ENCODE data around the gene MRPL32. TPM values are rescaled to one million over a fixed set of nuclear protein-coding genes. Genes with fewer than 3 reads are reported as not detected.

The MRPL32 gene
- total RNA-seq, 1 experiment from 2014 or later, result 81.4 TPM

- DNase-seq (ENCODE audit: low read depth), result no peak
Observed at GRCh38 chr7:42964849-42965805, 33.0 kb downstream of the MRPL32 start.

DNA sequence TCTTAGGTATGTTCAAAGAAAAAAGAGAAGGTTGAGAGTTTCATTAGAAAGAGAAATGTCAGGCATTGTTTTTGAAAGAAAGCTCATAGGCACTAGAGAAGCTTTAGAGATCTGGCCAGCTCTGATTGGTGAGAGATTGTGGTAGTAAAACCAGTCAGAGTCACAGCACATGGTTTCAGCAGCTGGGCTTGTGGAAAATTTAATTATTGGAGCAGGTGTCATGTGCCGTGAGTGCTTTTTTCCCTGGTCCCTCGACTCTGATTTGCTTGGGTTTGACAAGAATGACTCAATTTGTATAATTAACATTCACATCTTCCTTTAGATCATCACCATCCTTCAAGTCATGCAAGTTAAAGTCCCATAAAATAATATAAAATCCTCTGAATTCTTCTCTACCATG lies 35.2 kb downstream of the MRPL32 start:
- no peak for DNase-seq (ENCODE audit: low read depth)

GRCh38 chr7:42972699-42973500 lies 40.7 kb downstream of the MRPL32 start:
- DNase-seq (ENCODE audit: low read depth), result peak; percentile 97

DNA sequence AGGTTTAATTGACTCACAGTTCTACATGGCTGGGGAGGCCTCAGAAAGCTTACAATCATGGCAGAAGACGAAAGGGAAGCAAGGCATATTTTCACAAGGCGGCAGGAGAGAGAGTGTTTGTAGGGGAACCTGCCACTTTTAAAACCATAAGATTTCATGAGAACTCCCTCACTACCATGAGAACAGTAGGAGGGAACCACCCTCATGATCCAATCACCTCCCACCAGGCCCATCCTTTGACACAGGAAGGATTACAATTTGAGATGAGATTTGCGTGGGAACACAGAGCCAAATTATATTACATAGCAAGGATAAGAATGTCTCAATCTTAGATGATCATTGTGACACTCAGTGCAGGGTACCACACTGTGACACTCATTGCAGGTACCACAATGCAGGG lies 44.2 kb downstream of the MRPL32 start:
- no peak for DNase-seq (ENCODE audit: low read depth)

DNA sequence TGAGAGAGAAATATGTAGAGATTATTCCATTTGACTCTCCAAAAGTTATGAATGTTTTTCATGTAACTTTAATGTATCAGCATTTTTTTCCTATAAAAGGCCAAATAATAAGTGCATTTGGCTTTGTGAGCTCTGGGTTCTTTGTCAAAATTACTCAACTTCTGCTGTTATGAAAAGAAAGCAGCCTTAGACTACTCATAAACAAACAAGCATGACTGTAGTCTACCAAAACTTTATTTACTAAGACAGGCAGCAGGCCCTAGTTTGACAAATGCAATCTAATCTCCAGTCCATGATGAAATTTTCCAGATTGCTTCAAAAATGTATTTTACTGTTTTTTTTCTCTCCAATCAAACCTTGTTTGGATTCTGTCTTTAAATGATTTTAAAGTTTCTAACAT lies 46.3 kb downstream of the MRPL32 start:
- peak; percentile 29 for DNase-seq (ENCODE audit: low read depth)

DNA sequence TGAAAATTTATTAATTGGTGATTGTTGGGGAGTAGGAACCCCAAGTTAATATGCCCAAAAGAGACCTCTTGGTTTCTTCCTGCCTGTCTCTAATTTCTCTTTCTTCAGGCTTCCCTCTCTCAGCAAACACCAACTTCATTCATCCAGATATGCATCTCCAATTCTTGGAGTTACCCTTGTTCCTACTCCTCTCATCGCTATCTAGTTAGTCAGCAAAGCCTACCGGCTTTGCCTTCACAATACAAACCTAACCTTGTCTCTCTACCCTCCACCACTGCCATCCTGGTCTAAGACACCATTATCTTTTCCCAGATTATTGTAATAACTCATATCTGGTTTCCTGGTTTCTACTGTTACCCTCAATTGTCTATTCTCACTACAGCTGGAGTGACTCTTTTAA lies 47.9 kb downstream of the MRPL32 start:
- DNase-seq (ENCODE audit: low read depth), result no peak

GRCh38 chr7:42980514-42980913 lies 48.3 kb downstream of the MRPL32 start:
- no peak for DNase-seq (ENCODE audit: low read depth)

- no peak for DNase-seq (ENCODE audit: low read depth)
Observed at GRCh38 chr7:42981601-42982000, 49.4 kb downstream of the MRPL32 start.

GRCh38 chr7:42982604-42983115 lies 50.5 kb downstream of the MRPL32 start:
- DNase-seq (ENCODE audit: low read depth), result no peak

GRCh38 chr7:42984137-42984536 lies 52.0 kb downstream of the MRPL32 start:
- DNase-seq (ENCODE audit: low read depth), result no peak

GRCh38 chr7:42986213-42986612 lies 54.0 kb downstream of the MRPL32 start:
- DNase-seq (ENCODE audit: low read depth), result no peak

- no peak for DNase-seq (ENCODE audit: low read depth)
Observed at GRCh38 chr7:42986781-42987248, 54.6 kb downstream of the MRPL32 start.

Other genes with a start within 250 kb of the MRPL32 start
- 23.0 and 24.4 TPM in 2 replicates for gene C7orf25, start 20.3 kb upstream of the MRPL32 start, total RNA-seq (2014; rRNA removed)
- 144 and 159 TPM in 2 replicates for gene PSMA2, start 202 bp upstream of the MRPL32 start, total RNA-seq (2014; rRNA removed)
- gene HECW1, start 180.3 kb downstream of the MRPL32 start, total RNA-seq (2014; rRNA removed), result not detected in 2 replicates

Data from LHCN-M2 (cell line).